Activated CD8-positive, alpha-beta T cell treated with anti-CD3 and anti-CD28 coated beads, Interleukin-2, amount 10 ng/mL, durations not matched to agents 7 days and 5 days (primary cell): ENCODE measurements around the gene TMEM108. TPM values are rescaled to one million over a fixed set of nuclear protein-coding genes. Genes with fewer than 3 reads are reported as not detected.

Experiments used
- ATAC-seq: fragments of 150-1000 bp; cut with Tn5 transposase; one replicate; pipeline ENCODE4 v1.10.0; 2021; ENCODE audit warnings: moderate library complexity
- CTCF ChIA-PET: fragments of 350-600 bp; sonication (Branson Sonifier 250); formaldehyde crosslinking; loops from one replicate; lab custom pipeline; 2021; ENCODE audit warnings: antibody characterized with exemption; lab: Charles Lee
- POLR2A ChIA-PET: fragments of 350-600 bp; sonication (Branson Sonifier 250); formaldehyde crosslinking; loops from one replicate; lab custom pipeline; 2021; ENCODE audit warnings: antibody characterized with exemption; lab: Charles Lee
- DNase-seq: peaks from one replicate; pipeline ENCODE4 v3.0.0-alpha.2; 2020
- H3K27ac Mint-ChIP-seq: one replicate; pipeline ENCODE4 v1.8.0; 2021; ENCODE audit warnings: mild to moderate bottlenecking, mixed read lengths
- H3K27me3 Mint-ChIP-seq: one replicate; pipeline ENCODE4 v1.8.0; 2021; ENCODE audit warnings: low read depth, mixed read lengths
- H3K36me3 Mint-ChIP-seq: one replicate; pipeline ENCODE4 v1.8.0; 2021; ENCODE audit warnings: low read depth, mixed read lengths
- H3K4me1 Mint-ChIP-seq: one replicate; pipeline ENCODE4 v1.8.0; 2021; ENCODE audit warnings: low read depth, mixed read lengths
- H3K4me3 Mint-ChIP-seq: one replicate; pipeline ENCODE4 v1.8.0; 2021; ENCODE audit warnings: mild to moderate bottlenecking, mixed read lengths
- H3K9me3 Mint-ChIP-seq: one replicate; pipeline ENCODE4 v1.8.0; 2022; ENCODE audit warnings: mixed read lengths; ENCODE audit not compliant: insufficient read depth
- total RNA-seq, 2 experiments: library from RNA; stranded (reverse); gene quantifications; one replicate each; pipeline ENCODE4 v1.2.3, GENCODE V29; 2021

The TMEM108 gene
- total RNA-seq, 2 experiments from 2014 or later, result not detected

GRCh38 chr3:133093366-133093765 lies 55.2 kb downstream of the TMEM108 start:
- no peaks in the 10 kb centered on the region for H3K4me1 Mint-ChIP-seq
- POLR2A ChIA-PET, result no interaction called here
- ATAC-seq, result no peak
- no peak overlapping the region for H3K4me3 Mint-ChIP-seq
- no peaks in the 10 kb centered on the region for H3K36me3 Mint-ChIP-seq
- CTCF ChIA-PET, result no interaction called here
- no peak overlapping the region for H3K27ac Mint-ChIP-seq
- no peaks in the 10 kb centered on the region for H3K9me3 Mint-ChIP-seq
- peaks cover 5% of the 10 kb centered on the region for H3K27me3 Mint-ChIP-seq
- DNase-seq, result no peak

- POLR2A ChIA-PET, result no interaction called here
- no peak overlapping the region for H3K27ac Mint-ChIP-seq
These were observed 58.9 kb downstream of the TMEM108 start for GRCh38 chr3:133096900-133097613.

GRCh38 chr3:133103706-133104105 lies 65.5 kb downstream of the TMEM108 start:
- H3K4me3 Mint-ChIP-seq, result no peak overlapping the region
- no peaks in the 10 kb centered on the region for H3K27me3 Mint-ChIP-seq
- H3K4me1 Mint-ChIP-seq, result no peaks in the 10 kb centered on the region
- ChIA-PET CTCF (no interaction called here), POLR2A (no interaction called here)
- no peaks in the 10 kb centered on the region for H3K9me3 Mint-ChIP-seq
- no peak overlapping the region for H3K27ac Mint-ChIP-seq
- DNase-seq, result no peak
- no peak for ATAC-seq
- no peaks in the 10 kb centered on the region for H3K36me3 Mint-ChIP-seq

More at GRCh38 chr3:133096900-133097613, 58.9 kb downstream of the TMEM108 start:
- Mint-ChIP-seq H3K27me3 (no peaks in the 10 kb centered on the region), H3K36me3 (no peaks in the 10 kb centered on the region), H3K9me3 (no peaks in the 10 kb centered on the region), H3K4me1 (no peaks in the 10 kb centered on the region), H3K4me3 (no peak overlapping the region)
- CTCF ChIA-PET, result no interaction called here
- no peak for ATAC-seq
- no peak for DNase-seq

GRCh38 chr3:133106169-133106568 lies 68.0 kb downstream of the TMEM108 start:
- ChIA-PET POLR2A (no interaction called here), CTCF (no interaction called here)
- no peaks in the 10 kb centered on the region for H3K9me3 Mint-ChIP-seq

GRCh38 chr3:133112666-133113065 lies 74.5 kb downstream of the TMEM108 start:
- no peaks in the 10 kb centered on the region for H3K36me3 Mint-ChIP-seq
- H3K4me1 Mint-ChIP-seq, result no peaks in the 10 kb centered on the region
- H3K4me3 Mint-ChIP-seq, result no peak overlapping the region
- ChIA-PET CTCF (no interaction called here), POLR2A (no interaction called here)
- peaks cover 4% of the 10 kb centered on the region for H3K27me3 Mint-ChIP-seq
- no peaks in the 10 kb centered on the region for H3K9me3 Mint-ChIP-seq
- DNase-seq, result no peak
- no peak overlapping the region for H3K27ac Mint-ChIP-seq
- no peak for ATAC-seq

More at GRCh38 chr3:133106169-133106568, 68.0 kb downstream of the TMEM108 start:
- no peak overlapping the region for H3K27ac Mint-ChIP-seq
- no peaks in the 10 kb centered on the region for H3K36me3 Mint-ChIP-seq
- no peak overlapping the region for H3K4me3 Mint-ChIP-seq
- no peaks in the 10 kb centered on the region for H3K27me3 Mint-ChIP-seq
- no peak for ATAC-seq
- DNase-seq, result no peak
- H3K4me1 Mint-ChIP-seq, result no peaks in the 10 kb centered on the region

- Mint-ChIP-seq H3K4me3 (no peak overlapping the region), H3K9me3 (no peaks in the 10 kb centered on the region), H3K36me3 (no peaks in the 10 kb centered on the region), H3K27me3 (peaks cover 4% of the 10 kb centered on the region), H3K4me1 (no peaks in the 10 kb centered on the region), H3K27ac (no peak overlapping the region)
- CTCF ChIA-PET, result no interaction called here
- ATAC-seq (no peak), DNase-seq (no peak)
- POLR2A ChIA-PET, result no interaction called here
These were observed 75.3 kb downstream of the TMEM108 start for GRCh38 chr3:133113526-133113925.

- ChIA-PET POLR2A (no interaction called here), CTCF (no interaction called here)
- no peaks in the 10 kb centered on the region for H3K4me1 Mint-ChIP-seq
- DNase-seq (no peak), ATAC-seq (no peak)
- H3K9me3 Mint-ChIP-seq, result no peaks in the 10 kb centered on the region
- H3K36me3 Mint-ChIP-seq, result no peaks in the 10 kb centered on the region
- H3K4me3 Mint-ChIP-seq, result no peak overlapping the region
- H3K27me3 Mint-ChIP-seq, result peaks cover 4% of the 10 kb centered on the region
- no peak overlapping the region for H3K27ac Mint-ChIP-seq
These were observed 75.9 kb downstream of the TMEM108 start for GRCh38 chr3:133113927-133114597.

GRCh38 chr3:133115176-133115575 lies 77.0 kb downstream of the TMEM108 start:
- H3K4me1 Mint-ChIP-seq, result no peaks in the 10 kb centered on the region
- no peaks in the 10 kb centered on the region for H3K36me3 Mint-ChIP-seq
- POLR2A ChIA-PET, result no interaction called here

GRCh38 chr3:133117342-133117741 lies 79.2 kb downstream of the TMEM108 start:
- H3K36me3 Mint-ChIP-seq, result no peaks in the 10 kb centered on the region
- ATAC-seq, result no peak
- no peaks in the 10 kb centered on the region for H3K9me3 Mint-ChIP-seq
- H3K4me1 Mint-ChIP-seq, result no peaks in the 10 kb centered on the region
- DNase-seq, result no peak
- CTCF ChIA-PET, result no interaction called here
- POLR2A ChIA-PET, result no interaction called here
- no peak overlapping the region for H3K27ac Mint-ChIP-seq
- H3K27me3 Mint-ChIP-seq, result peaks cover 4% of the 10 kb centered on the region
- no peak overlapping the region for H3K4me3 Mint-ChIP-seq

More at GRCh38 chr3:133115176-133115575, 77.0 kb downstream of the TMEM108 start:
- Mint-ChIP-seq H3K9me3 (no peaks in the 10 kb centered on the region), H3K4me3 (no peak overlapping the region), H3K27ac (no peak overlapping the region), H3K27me3 (peaks cover 4% of the 10 kb centered on the region)
- CTCF ChIA-PET, result no interaction called here
- DNase-seq (no peak), ATAC-seq (no peak)

- H3K4me1 Mint-ChIP-seq, result no peaks in the 10 kb centered on the region
- POLR2A ChIA-PET, result no interaction called here
- DNase-seq (no peak), ATAC-seq (no peak)
- no peaks in the 10 kb centered on the region for H3K9me3 Mint-ChIP-seq
- H3K27ac Mint-ChIP-seq, result no peak overlapping the region
- no peaks in the 10 kb centered on the region for H3K36me3 Mint-ChIP-seq
- H3K27me3 Mint-ChIP-seq, result peaks cover 2% of the 10 kb centered on the region
- CTCF ChIA-PET, result no interaction called here
- H3K4me3 Mint-ChIP-seq, result no peak overlapping the region
These were observed 81.0 kb downstream of the TMEM108 start for GRCh38 chr3:133119176-133119575.

GRCh38 chr3:133121450-133121849 lies 83.3 kb downstream of the TMEM108 start:
- ATAC-seq, result no peak
- Mint-ChIP-seq H3K4me3 (no peak overlapping the region), H3K9me3 (no peaks in the 10 kb centered on the region), H3K27me3 (peaks cover 2% of the 10 kb centered on the region), H3K36me3 (no peaks in the 10 kb centered on the region), H3K4me1 (no peaks in the 10 kb centered on the region), H3K27ac (no peak overlapping the region)
- POLR2A ChIA-PET, result no interaction called here
- CTCF ChIA-PET, result no interaction called here
- DNase-seq, result no peak

GRCh38 chr3:133123636-133124035 lies 85.4 kb downstream of the TMEM108 start:
- Mint-ChIP-seq H3K36me3 (no peaks in the 10 kb centered on the region), H3K27me3 (peaks cover 2% of the 10 kb centered on the region), H3K4me3 (no peak overlapping the region), H3K27ac (no peak overlapping the region), H3K9me3 (no peaks in the 10 kb centered on the region), H3K4me1 (no peaks in the 10 kb centered on the region)
- no peak for DNase-seq
- CTCF ChIA-PET, result no interaction called here
- POLR2A ChIA-PET, result no interaction called here
- ATAC-seq, result no peak
